Trophoblast cell (in vitro differentiated cells and primary cell): ENCODE data around the gene U2AF2.

Source experiments
- DNase-seq, 2 donors: peaks; one replicate each; pipeline ENCODE4 v3.0.0-alpha.2; 2016
- H2AFZ ChIP-seq: 2 replicates; pipeline ENCODE4 v1.6.1; 2013; ENCODE audit warnings: low read length, moderate library complexity, mild to moderate bottlenecking; ENCODE audit not compliant: insufficient read depth, poor library complexity
- H2AK5ac ChIP-seq: 2 replicates; pipeline ENCODE4 v1.6.1; 2013; ENCODE audit warnings: mild to moderate bottlenecking, low read length
- H2BK120ac ChIP-seq: 2 replicates; pipeline ENCODE4 v1.6.1; 2013; ENCODE audit warnings: low read length, mild to moderate bottlenecking, moderate library complexity; ENCODE audit not compliant: insufficient read depth, poor library complexity
- H2BK12ac ChIP-seq: 2 replicates; pipeline ENCODE4 v1.6.1; 2013; ENCODE audit warnings: mild to moderate bottlenecking, low read length, moderate library complexity
- H2BK5ac ChIP-seq: 2 replicates; pipeline ENCODE4 v1.6.1; 2013; ENCODE audit warnings: low read length, low read depth, moderate library complexity, mild to moderate bottlenecking; ENCODE audit not compliant: poor library complexity
- H3K14ac ChIP-seq: 2 replicates; pipeline ENCODE4 v1.6.1; 2013; ENCODE audit warnings: mild to moderate bottlenecking, low read length
- H3K18ac ChIP-seq: 2 replicates; pipeline ENCODE4 v1.6.1; 2013; ENCODE audit warnings: mild to moderate bottlenecking, low read length
- H3K23ac ChIP-seq: 2 replicates; pipeline ENCODE4 v1.6.1; 2013; ENCODE audit warnings: low read length
- H3K27ac ChIP-seq: 2 replicates; pipeline ENCODE4 v1.5.1; 2013; ENCODE audit warnings: low read depth, mild to moderate bottlenecking, inconsistent platforms, low read length, moderate library complexity
- H3K27me3 ChIP-seq: 2 replicates; pipeline ENCODE4 v1.6.1; 2013; ENCODE audit warnings: inconsistent platforms, mild to moderate bottlenecking, low read length, moderate library complexity; ENCODE audit not compliant: insufficient read depth
- H3K36me3 ChIP-seq, 2 experiments: 1 replicate in 1 of 2; 2 replicates in 1 of 2; pipeline ENCODE4 v1.6.1; 2013; ENCODE audit warnings: low read length in 2 of 2, mild to moderate bottlenecking in 2 of 2, moderate library complexity in 1 of 2; ENCODE audit not compliant: insufficient read depth in 2 of 2, control insufficient read depth in 1 of 2
- H3K4ac ChIP-seq: 2 replicates; pipeline ENCODE4 v1.6.1; 2013; ENCODE audit warnings: low read depth, mild to moderate bottlenecking, low read length, moderate library complexity
- H3K4me1 ChIP-seq, 2 experiments: 1 replicate in 1 of 2; 2 replicates in 1 of 2; pipeline ENCODE4 v1.6.1; 2013; ENCODE audit warnings: low read length in 2 of 2, mild to moderate bottlenecking in 2 of 2, moderate library complexity in 1 of 2; ENCODE audit not compliant: insufficient read depth in 2 of 2, control insufficient read depth in 1 of 2
- H3K4me2 ChIP-seq: 2 replicates; pipeline ENCODE4 v1.6.1; 2013; ENCODE audit warnings: inconsistent platforms, mild to moderate bottlenecking, low read length, moderate library complexity
- H3K4me3 ChIP-seq: 2 replicates; pipeline ENCODE4 v1.5.1; 2013; ENCODE audit warnings: mild to moderate bottlenecking, low read depth, low read length, inconsistent platforms
- H3K79me1 ChIP-seq: one replicate; pipeline ENCODE4 v1.6.1; 2013; ENCODE audit warnings: low read length
- H3K79me2 ChIP-seq: 2 replicates; pipeline ENCODE4 v1.6.1; 2013; ENCODE audit warnings: low read length, mild to moderate bottlenecking; ENCODE audit not compliant: control insufficient read depth, insufficient read depth, poor library complexity
- H3K9ac ChIP-seq: 2 replicates; pipeline ENCODE4 v1.6.1; 2013; ENCODE audit warnings: mild to moderate bottlenecking, low read length
- H3K9me3 ChIP-seq: 2 replicates; pipeline ENCODE4 v1.6.1; 2013; ENCODE audit warnings: low read depth, mild to moderate bottlenecking, control low read depth, inconsistent platforms, low read length; ENCODE audit not compliant: insufficient read depth
- H4K12ac ChIP-seq: 2 replicates; pipeline ENCODE4 v1.6.1; 2013; ENCODE audit warnings: low read depth, mild to moderate bottlenecking, low read length, moderate library complexity
- H4K8ac ChIP-seq: 2 replicates; pipeline ENCODE4 v1.6.1; 2013; ENCODE audit warnings: low read depth, mild to moderate bottlenecking, low read length, moderate library complexity
- H4K91ac ChIP-seq: one replicate; pipeline ENCODE4 v1.6.1; 2013; ENCODE audit warnings: low read depth, mild to moderate bottlenecking, low read length, moderate library complexity
- WGBS: extraction: QIAGEN DNeasy Blood & Tissue Kit; methylation state at CpG from one replicate; pipeline ENCODE4 v1.1.7; 2013; ENCODE audit warnings: missing lambda C conversion rate; ENCODE audit not compliant: insufficient read length, insufficient coverage; ENCODE audit errors: extremely low coverage; 5-methylcytosine and 5-hydroxymethylcytosine counted together

U2AF2 gene

DNA sequence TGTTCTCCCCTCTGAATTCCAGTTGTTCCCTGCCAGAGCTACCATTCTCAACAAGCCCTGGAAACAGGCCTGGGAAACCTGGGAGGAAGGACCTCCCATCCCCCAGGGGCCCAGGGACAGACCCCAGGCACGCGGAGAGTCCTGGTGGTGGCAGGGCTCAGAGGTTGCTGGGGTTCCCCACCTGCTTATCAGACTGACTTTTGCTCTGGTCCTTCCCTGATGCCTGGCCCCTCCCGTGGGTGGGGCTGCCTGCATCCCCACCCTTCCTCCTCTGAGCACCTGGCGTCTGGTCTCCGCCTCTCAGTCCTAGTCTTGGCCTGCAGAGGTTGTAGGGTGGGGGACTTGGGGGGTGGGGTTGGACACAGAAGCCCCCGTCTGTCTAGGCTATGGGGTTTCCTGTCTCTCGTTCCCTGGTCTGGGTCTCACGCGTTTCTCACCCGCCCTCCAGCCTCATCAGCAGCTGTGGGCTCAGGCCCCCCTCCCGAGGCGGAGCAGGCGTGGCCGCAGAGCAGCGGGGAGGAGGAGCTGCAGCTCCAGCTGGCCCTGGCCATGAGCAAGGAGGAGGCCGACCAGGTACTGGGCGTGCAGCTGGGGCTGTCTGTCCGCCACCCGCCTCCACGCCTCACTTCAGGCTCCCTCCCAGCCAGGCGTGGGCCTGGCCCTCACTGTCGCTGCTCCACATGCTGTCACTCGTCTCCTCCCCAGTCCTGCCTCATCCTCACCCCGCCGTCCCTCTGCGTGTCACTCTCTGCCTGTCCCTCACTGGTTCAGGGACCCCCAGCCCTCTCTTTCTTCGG, 33.8 kb downstream of the U2AF2 start:
- H2BK120ac ChIP-seq, result no peak overlapping the region
- no peak overlapping the region for H3K27ac ChIP-seq
- H3K9ac ChIP-seq, result no peak overlapping the region
- no peak for DNase-seq
- H2AFZ ChIP-seq, result no peak overlapping the region
- no peak overlapping the region for H4K12ac ChIP-seq
- no peak overlapping the region for H3K18ac ChIP-seq
- no peak overlapping the region for H2BK12ac ChIP-seq
- H3K4me1 ChIP-seq, result no peaks in the 10 kb centered on the region
- no peak overlapping the region for H4K8ac ChIP-seq
- H2BK5ac ChIP-seq, result no peak overlapping the region
- no peak overlapping the region for H3K4me2 ChIP-seq
- no peak overlapping the region for H4K91ac ChIP-seq
- no peaks in the 10 kb centered on the region for H3K27me3 ChIP-seq
- WGBS, result no CpG with 5 or more reads among the region's 27 CpGs
- no peaks in the 10 kb centered on the region for H3K79me1 ChIP-seq
- no peak overlapping the region for H3K4ac ChIP-seq
- H2AK5ac ChIP-seq, result no peak overlapping the region
- no peak overlapping the region for H3K14ac ChIP-seq
- H3K9me3 ChIP-seq, result peaks cover 2% of the 10 kb centered on the region
- no peak overlapping the region for H3K4me3 ChIP-seq
- peaks cover 89 to 90% of the 10 kb centered on the region in 2 experiments for H3K36me3 ChIP-seq
- H3K23ac ChIP-seq, result no peak overlapping the region
- no peaks in the 10 kb centered on the region for H3K79me2 ChIP-seq

DNA sequence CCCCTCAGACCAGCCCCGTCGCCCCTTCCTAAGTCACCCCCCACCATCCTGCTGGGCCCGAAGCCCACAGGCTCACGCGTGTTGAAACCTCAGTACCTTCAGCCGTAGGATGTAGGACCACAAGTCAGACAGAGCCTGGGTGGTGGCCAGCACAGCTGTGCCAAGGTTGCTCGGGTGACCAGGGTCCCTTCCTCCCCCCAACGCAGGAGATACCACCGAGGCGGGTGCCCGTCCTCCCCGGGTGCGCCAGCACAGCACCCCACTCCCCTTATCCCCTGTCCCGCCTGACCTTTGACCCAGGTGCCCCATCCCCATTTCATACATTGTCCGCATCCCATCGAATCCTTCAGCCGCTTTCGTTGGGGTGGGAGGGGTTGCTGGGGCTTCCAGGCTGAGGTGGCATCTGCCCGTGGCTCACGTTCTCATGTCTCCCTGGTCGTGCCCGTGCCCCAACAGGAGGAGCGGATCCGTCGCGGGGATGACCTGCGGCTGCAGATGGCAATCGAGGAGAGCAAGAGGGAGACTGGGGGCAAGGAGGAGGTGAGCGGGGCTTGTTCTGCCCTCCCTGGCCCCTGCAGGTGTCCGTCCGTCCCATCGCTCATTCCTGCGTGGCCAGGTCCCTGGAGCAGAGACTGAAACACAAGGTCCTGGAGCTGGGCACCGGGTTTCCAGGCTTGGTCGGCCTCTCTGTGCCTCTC, 34.7 kb downstream of the U2AF2 start:
- no peak overlapping the region for H2BK12ac ChIP-seq
- no peaks in the 10 kb centered on the region for H3K79me2 ChIP-seq
- H3K27me3 ChIP-seq, result no peaks in the 10 kb centered on the region
- no peak overlapping the region for H2AK5ac ChIP-seq
- H3K18ac ChIP-seq, result no peak overlapping the region
- H3K36me3 ChIP-seq, result peaks cover 89 to 92% of the 10 kb centered on the region in 2 experiments
- no peak overlapping the region for H3K9ac ChIP-seq
- H4K12ac ChIP-seq, result no peak overlapping the region
- H4K8ac ChIP-seq, result no peak overlapping the region
- H4K91ac ChIP-seq, result no peak overlapping the region
- no peak overlapping the region for H3K4me2 ChIP-seq
- H2BK120ac ChIP-seq, result no peak overlapping the region
- H3K14ac ChIP-seq, result no peak overlapping the region
- no peak overlapping the region for H3K27ac ChIP-seq
- no CpG with 5 or more reads among the region's 35 CpGs for WGBS
- H3K23ac ChIP-seq, result no peak overlapping the region
- no peak overlapping the region for H3K4me3 ChIP-seq
- H3K4me1 ChIP-seq, result no peaks in the 10 kb centered on the region
- no peak overlapping the region for H2BK5ac ChIP-seq
- peaks cover 2% of the 10 kb centered on the region for H3K9me3 ChIP-seq
- H3K79me1 ChIP-seq, result no peaks in the 10 kb centered on the region
- DNase-seq, result no peak
- no peak overlapping the region for H3K4ac ChIP-seq
- no peak overlapping the region for H2AFZ ChIP-seq

DNA sequence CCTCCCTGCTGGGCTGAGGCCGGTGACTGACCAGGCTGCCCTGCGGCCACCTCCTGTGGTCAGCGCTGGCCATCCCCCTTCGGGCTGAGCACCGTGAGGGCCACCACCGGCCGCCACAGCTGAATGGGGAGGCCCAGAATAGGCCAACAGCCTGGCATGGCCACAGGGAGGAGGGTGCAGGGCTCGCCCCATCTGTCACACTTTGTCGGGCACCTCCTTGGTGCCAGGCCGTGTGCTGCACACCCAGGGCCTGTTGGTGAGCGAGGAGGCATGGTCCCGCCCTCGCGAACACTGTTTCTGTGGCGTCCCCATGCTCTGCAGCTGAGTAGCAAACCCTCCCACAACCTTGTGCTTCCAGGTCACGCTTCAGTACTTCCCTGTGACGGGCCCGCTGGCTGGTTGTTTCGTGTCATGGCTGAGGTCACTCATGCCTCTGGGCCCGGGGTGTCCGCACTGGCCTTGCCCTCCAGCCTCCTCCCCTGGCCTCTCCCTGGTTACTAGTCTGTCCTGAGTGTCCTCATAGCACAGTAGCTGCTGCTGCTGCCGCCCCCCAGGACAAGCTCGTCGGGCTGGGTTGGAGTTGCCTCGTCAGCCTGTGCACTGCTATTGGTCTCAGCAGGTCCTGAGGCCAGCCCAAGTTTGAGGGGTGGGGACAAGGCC, 35.4 kb downstream of the U2AF2 start:
- Histone ChIP-seq H3K14ac (no peak overlapping the region), H2BK12ac (no peak overlapping the region), H3K79me2 (no peaks in the 10 kb centered on the region), H2BK120ac (no peak overlapping the region), H2BK5ac (no peak overlapping the region), H3K27me3 (no peaks in the 10 kb centered on the region), H4K12ac (no peak overlapping the region), H3K4me3 (no peak overlapping the region), H3K23ac (no peak overlapping the region), H3K4ac (no peak overlapping the region), H3K36me3 (peaks cover 89 to 92% of the 10 kb centered on the region in 2 experiments), H3K79me1 (no peaks in the 10 kb centered on the region), H2AK5ac (no peak overlapping the region), H3K18ac (no peak overlapping the region), H3K4me2 (no peak overlapping the region), H3K9me3 (no peaks in the 10 kb centered on the region), H4K8ac (no peak overlapping the region), H3K27ac (no peak overlapping the region), H4K91ac (no peak overlapping the region), H3K9ac (no peak overlapping the region), H3K4me1 (no peaks in the 10 kb centered on the region), H2AFZ (no peak overlapping the region)
- WGBS, result no CpG with 5 or more reads among the region's 25 CpGs
- no peak for DNase-seq

DNA sequence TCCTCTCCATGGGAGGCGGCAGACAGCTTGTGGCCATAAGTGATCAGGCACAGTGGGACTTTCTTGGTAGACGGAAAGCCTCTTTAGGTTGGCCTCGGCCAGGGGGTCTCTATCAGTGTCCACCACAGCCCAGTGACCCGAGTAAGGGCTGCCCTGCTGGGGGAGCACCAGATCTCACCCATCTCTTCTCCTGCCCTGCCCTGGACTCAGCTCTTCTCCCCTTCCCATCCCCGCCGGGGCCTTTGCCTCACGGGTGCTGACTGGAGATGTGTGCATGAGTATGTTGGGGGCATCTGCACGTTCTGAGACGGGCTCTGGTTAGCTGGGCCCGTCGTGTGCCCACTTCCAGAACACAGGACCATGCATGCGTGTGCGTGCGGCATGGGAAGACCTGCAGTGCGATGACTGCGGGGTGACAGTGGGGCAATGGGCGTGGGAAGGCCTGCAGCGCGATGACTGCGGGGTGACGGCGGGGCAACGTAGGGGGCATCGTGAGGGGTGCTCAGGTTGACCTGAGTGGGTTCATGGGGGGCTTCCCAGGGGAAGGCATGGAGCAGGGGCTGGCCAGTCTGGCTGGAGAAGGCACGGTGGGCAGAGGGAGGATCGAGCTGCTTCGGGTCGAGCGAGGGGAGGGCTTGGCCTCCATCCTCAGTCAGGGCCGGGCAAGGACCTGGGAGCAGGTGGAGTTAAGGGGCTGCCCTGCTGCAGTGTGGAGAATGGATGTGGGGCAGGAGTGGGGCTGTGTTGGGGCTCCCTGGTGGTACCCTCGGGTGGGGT, 36.1 kb downstream of the U2AF2 start:
- no peak overlapping the region for H4K8ac ChIP-seq
- H3K36me3 ChIP-seq, result peaks cover 89 to 92% of the 10 kb centered on the region in 2 experiments
- H3K4me1 ChIP-seq, result no peaks in the 10 kb centered on the region
- H3K4me3 ChIP-seq, result no peak overlapping the region
- no peaks in the 10 kb centered on the region for H3K79me1 ChIP-seq
- H2BK120ac ChIP-seq, result no peak overlapping the region
- DNase-seq, result no peak
- H3K27ac ChIP-seq, result no peak overlapping the region
- no peaks in the 10 kb centered on the region for H3K27me3 ChIP-seq
- no peak overlapping the region for H3K9ac ChIP-seq
- no peak overlapping the region for H3K18ac ChIP-seq
- no peak overlapping the region for H4K91ac ChIP-seq
- no peak overlapping the region for H3K14ac ChIP-seq
- H3K4ac ChIP-seq, result no peak overlapping the region
- no peak overlapping the region for H2AK5ac ChIP-seq
- no CpG with 5 or more reads among the region's 31 CpGs for WGBS
- no peak overlapping the region for H2BK5ac ChIP-seq
- no peak overlapping the region for H2BK12ac ChIP-seq
- H4K12ac ChIP-seq, result no peak overlapping the region
- no peak overlapping the region for H3K4me2 ChIP-seq
- H2AFZ ChIP-seq, result no peak overlapping the region
- no peak overlapping the region for H3K23ac ChIP-seq
- no peaks in the 10 kb centered on the region for H3K79me2 ChIP-seq
- H3K9me3 ChIP-seq, result no peaks in the 10 kb centered on the region
